ENCODE data around the gene AGO1.

The AGO1 gene

DNA sequence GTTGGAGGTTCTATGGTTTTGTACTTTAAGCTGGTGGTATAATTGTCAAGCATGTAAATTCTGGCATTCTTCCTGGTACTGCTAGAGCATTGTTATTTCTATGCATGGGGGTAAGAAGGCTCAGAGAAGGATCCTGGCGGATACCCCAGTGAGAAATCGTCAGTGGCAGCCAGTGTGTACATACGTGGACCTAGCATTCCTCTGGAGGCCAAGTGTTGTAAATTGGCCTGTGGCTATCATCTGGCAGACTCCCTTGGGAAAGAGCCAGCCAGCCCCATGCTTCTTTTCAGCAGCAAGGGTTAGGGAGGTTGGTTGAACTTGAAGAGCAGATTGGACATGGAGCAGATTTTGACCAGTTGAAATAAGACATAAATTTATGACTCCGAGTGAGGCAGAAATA, 42.7 kb downstream of the AGO1 start:
- no peak for ATAC-seq
- H3K9me3 Mint-ChIP-seq, result no peaks in the 10 kb centered on the region
- no peaks in the 10 kb centered on the region for H3K27me3 Mint-ChIP-seq
- peaks cover 23% of the 10 kb centered on the region for H3K4me1 Mint-ChIP-seq
- no peak overlapping the region for H3K27ac Mint-ChIP-seq
- no peak overlapping the region for H3K4me3 Mint-ChIP-seq
- peaks cover 12% of the 10 kb centered on the region for H3K36me3 Mint-ChIP-seq

DNA sequence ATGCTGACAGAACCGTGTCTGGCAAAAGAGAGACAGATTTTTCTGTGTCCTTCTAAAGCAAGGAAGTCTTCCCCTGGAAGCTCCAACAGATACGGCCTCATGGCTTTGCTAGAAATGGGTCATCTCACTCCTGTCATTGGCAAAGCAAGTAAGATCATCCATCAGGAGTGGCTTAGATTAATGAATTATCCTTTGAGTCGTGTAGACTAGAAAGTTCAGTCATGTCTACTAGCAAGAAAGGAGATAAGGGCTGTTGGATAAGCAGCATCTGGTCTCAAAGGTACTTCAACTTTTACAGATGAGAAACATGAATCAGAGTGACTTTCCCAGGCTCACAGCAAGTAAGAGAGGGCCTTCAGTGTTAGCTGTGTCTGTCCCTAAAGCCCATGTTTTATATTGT, 44.5 kb downstream of the AGO1 start:
- no peak overlapping the region for H3K4me3 Mint-ChIP-seq
- peaks cover 34% of the 10 kb centered on the region for H3K4me1 Mint-ChIP-seq
- H3K27me3 Mint-ChIP-seq, result no peaks in the 10 kb centered on the region
- no peak for ATAC-seq
- no peaks in the 10 kb centered on the region for H3K9me3 Mint-ChIP-seq
- no peak overlapping the region for H3K27ac Mint-ChIP-seq
- H3K36me3 Mint-ChIP-seq, result peaks cover 2% of the 10 kb centered on the region

DNA sequence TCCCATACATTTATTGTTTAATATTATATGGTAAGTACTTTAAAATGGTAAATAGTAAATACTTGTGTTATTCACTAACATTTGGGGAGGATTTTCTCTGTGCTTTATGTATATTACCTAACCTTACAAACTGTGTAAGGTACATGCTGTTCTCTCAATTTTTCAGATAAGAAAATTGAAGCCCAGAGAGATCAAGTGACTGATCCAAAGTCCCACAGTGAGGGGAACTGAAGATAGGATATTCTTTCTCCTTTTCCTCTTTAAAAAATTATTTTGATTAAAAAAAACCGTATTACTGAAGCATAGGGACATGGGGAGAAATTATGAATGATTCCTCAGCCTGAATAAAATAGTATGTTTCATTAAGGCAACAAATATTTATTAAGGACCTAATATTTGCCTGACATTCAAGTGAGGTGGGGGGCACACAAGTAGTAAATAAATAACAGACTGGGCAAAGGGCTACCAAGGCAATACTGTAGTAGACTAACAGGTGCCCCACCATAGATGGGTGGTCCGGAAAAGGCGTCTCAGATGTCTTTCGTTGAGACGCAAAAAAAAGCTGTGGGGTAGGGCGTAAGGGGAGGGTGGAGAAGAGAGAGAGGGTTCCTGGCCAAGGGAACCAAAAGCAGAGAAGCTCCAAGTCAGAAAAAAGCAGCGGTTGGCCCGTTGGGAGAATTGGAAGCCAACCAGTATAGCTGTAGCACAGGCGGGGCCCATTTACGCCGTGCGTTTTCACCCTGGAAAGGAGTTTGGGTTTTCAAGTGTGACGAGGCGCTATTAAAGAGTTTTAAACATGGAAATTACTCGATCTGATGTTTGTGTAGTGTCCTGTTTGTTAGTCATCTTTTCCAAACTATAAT, 47.0 kb downstream of the AGO1 start:
- H3K36me3 Mint-ChIP-seq, result no peaks in the 10 kb centered on the region
- H3K4me3 Mint-ChIP-seq, result peak overlapping the region; percentile 82
- no peaks in the 10 kb centered on the region for H3K27me3 Mint-ChIP-seq
- no peaks in the 10 kb centered on the region for H3K9me3 Mint-ChIP-seq
- H3K27ac Mint-ChIP-seq, result peak overlapping the region; percentile 91
- ATAC-seq, result peak; percentile 16
- H3K4me1 Mint-ChIP-seq, result peaks cover 33% of the 10 kb centered on the region

DNA sequence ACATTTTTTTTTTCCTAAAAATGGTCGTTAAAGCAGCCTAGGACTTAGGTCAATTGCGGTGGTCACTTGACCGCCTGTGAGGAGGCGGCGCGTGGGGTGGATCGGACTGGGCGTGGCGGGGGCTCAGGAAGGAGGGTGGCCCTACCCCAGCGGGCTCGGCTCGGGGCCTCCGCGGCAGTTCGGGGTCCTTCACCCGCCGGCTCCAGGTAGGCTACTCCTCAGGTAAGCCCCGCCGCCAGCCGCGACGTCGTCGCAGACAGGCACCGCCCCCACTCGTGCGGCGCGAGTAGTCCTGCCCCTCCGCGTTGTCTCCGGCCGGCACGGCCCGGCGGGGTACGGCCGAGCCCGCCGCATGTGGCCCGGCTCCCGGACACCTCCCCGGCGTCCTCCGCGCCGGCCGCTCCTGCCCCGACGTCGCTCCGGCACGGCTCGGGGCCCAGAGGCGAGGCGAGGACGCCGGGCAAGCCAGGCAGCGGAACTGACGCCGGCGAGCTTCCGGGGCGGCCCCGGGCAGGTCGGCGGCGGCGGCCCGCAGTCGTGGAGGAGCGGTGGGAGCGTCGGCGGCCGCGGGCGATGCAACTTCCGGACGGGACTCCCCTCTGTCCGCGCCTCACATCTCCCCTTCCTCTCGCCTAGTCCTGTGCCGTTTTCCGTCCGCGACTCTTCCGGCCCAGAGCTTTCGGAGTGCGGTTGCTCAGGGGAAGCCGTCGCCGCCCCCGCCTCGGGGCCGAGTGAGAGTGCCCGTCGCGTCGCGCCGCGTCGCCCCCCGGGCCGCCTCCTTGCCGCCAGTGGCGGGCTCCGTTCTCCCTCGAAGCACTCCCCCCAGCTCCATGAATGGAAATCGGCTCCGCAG, 47.8 kb downstream of the AGO1 start, which contains the start of gene AGO3:
Gene AGO3 (plus strand): TSS at position 513 of the 853 bp plus-strand sequence. CDS start 322 bp downstream, at position 835.
- no peaks in the 10 kb centered on the region for H3K27me3 Mint-ChIP-seq
- no peaks in the 10 kb centered on the region for H3K9me3 Mint-ChIP-seq
- peak within 1 kb of the TSS; percentile 91 for H3K27ac Mint-ChIP-seq
- peaks cover 30% of the 10 kb centered on the region for H3K4me1 Mint-ChIP-seq
- H3K36me3 Mint-ChIP-seq, result no peaks in the 10 kb centered on the region
- H3K4me3 Mint-ChIP-seq, result peak within 1 kb of the TSS; percentile 90
- peak; percentile 96 for ATAC-seq

DNA sequence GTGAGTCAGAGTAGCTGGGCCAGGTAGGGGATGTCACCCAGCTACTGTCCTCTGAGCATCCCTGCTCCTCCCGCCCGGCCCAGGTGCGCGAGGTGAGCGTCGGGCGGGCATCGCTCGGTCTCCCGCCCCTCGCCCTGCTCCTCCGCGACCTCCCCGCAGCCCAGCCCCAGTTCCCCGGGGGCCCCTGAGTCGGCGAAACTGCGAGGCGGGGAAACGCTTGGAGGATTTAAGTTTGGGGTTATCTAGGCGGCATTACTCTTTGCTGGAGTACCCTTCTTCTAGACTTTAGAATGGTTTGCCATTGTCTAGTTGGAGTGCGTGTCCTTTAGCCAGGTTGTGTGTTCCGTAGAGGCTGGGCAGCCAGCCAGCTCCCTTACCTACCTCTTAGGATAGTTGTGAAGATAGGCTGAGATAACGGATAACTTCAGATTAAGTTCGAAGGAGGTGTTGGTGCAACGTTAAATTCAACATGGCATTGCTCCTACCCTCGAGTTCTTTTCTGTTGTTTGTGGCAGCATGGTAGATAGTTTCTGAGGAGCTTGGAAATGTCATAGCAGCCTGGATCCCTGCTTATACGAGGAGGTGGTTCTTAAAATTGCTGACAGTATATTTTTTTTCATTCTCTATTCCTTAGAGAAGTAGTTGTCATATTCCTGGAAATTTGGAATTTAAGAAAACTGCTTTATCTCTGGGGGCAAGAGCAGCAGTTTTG, 48.6 kb downstream of the AGO1 start:
- Mint-ChIP-seq H3K27me3 (no peaks in the 10 kb centered on the region), H3K4me3 (peak overlapping the region; percentile 90), H3K9me3 (no peaks in the 10 kb centered on the region), H3K27ac (peak overlapping the region; percentile 91), H3K36me3 (no peaks in the 10 kb centered on the region), H3K4me1 (peaks cover 30% of the 10 kb centered on the region)
- ATAC-seq, result peak; percentile 58

DNA sequence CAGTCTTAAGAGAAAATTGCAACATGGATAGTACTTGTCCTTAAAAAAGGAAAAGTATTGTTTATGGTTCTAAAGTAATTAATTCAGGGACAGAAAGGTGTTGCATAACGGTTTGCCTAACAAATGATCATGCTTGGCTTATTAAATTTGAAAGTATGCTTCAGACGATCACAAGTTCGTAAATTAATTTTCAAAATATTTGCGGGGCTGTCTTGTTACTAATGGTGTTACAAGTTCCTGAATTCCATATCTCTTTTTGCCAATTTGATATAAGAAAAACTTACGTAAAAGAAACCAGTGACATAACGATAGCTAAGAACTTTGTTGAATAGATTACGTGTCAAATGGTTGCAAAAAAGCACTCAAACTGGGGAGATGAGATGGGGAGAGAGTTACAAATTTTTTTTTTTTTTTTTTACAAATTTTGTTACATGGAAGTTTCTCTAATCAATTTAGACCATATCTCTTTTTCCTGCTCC, 49.2 kb downstream of the AGO1 start:
- H3K27me3 Mint-ChIP-seq, result no peaks in the 10 kb centered on the region
- H3K4me3 Mint-ChIP-seq, result peak overlapping the region; percentile 90
- peaks cover 30% of the 10 kb centered on the region for H3K4me1 Mint-ChIP-seq
- peak overlapping the region; percentile 91 for H3K27ac Mint-ChIP-seq
- no peaks in the 10 kb centered on the region for H3K36me3 Mint-ChIP-seq
- H3K9me3 Mint-ChIP-seq, result no peaks in the 10 kb centered on the region
- no peak for ATAC-seq

DNA sequence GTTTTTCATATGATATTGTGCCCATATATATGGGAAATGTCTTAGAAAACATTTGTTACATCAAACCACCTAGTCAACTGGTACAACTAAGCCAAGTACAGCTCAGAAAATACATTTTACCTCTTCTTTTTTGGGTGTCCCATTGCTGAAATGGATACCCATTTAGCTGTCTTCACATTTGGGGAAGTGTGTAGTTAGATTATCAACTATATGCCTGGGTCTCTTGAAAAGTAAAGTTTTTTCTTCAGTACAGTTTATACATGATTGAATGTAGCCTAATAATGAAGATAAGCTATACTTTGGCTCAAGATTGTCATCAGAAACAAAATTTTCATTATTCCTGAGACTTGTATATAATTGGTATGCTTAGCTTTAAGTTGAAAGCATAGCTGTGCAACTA, 49.9 kb downstream of the AGO1 start:
- H3K36me3 Mint-ChIP-seq, result no peaks in the 10 kb centered on the region
- peaks cover 30% of the 10 kb centered on the region for H3K4me1 Mint-ChIP-seq
- no peak for ATAC-seq
- H3K27ac Mint-ChIP-seq, result no peak overlapping the region
- H3K27me3 Mint-ChIP-seq, result no peaks in the 10 kb centered on the region
- H3K9me3 Mint-ChIP-seq, result no peaks in the 10 kb centered on the region
- no peak overlapping the region for H3K4me3 Mint-ChIP-seq

DNA sequence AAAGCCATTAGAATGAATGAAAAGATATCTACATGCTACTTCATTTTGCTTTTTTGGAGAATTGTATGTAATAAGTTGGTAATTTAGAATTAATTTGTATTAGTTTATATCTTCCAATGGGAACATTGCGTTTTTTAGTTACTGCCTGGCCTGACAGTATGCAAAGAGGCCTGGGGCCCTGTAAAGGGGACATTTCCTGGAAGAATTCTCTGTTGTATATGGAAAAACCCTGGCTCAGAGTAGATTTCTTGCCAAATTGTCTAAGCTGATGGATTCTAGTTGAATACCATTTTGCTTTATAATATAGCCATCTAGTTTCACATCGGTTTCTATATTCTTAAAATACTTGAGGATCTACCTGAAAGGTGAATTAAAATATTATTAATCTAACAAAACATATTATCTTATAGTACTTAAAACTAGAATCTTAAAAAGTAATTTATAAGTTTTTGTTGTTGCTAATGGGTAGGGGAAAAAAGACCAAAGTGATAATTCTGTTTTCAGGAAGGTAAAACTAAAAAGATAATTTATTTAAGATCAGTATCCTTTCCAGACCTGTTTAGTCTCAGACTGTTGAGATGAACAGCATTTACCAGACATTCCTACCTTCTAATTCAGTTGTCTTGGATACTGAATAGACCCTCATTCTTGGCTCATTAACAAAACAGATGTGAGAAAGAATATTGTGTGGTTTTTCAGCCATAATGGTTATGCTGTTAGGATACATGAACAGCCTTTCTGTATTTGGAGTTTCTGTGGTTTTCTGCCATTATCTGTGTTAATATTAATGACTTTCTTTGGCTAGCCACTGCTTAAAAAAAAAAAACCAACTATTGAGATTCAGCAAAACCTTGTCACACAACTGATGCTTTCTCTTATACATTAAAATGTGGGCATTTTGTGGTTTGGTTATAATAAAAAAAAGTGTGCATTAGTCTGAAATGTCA, 52.7 kb downstream of the AGO1 start:
- Mint-ChIP-seq H3K4me3 (no peak overlapping the region), H3K27me3 (no peaks in the 10 kb centered on the region), H3K36me3 (peaks cover 2% of the 10 kb centered on the region), H3K4me1 (peaks cover 22% of the 10 kb centered on the region), H3K9me3 (no peaks in the 10 kb centered on the region), H3K27ac (no peak overlapping the region)
- ATAC-seq, result no peak

DNA sequence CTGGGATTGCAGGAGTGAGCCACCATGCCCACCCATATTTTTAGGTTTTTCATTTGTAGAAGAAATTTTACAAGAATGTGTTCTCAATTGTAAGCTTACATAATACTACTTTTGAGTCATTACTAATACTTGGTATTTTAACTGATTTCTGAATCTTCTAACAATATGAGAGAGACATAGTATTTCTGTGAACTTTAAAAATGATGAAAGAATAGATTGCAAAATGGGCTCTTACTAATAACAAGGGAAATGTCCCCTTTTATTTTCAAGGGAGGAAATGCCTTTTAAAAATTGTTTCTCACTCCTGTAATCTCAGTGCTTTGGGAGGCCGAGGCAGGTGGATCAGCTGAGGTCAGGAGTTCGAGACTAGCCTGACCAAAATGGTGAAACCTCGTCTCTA, 53.8 kb downstream of the AGO1 start:
- no peak for ATAC-seq
- H3K4me3 Mint-ChIP-seq, result no peak overlapping the region
- no peaks in the 10 kb centered on the region for H3K27me3 Mint-ChIP-seq
- peaks cover 23% of the 10 kb centered on the region for H3K4me1 Mint-ChIP-seq
- H3K27ac Mint-ChIP-seq, result no peak overlapping the region
- peaks cover 8% of the 10 kb centered on the region for H3K36me3 Mint-ChIP-seq
- H3K9me3 Mint-ChIP-seq, result no peaks in the 10 kb centered on the region

DNA sequence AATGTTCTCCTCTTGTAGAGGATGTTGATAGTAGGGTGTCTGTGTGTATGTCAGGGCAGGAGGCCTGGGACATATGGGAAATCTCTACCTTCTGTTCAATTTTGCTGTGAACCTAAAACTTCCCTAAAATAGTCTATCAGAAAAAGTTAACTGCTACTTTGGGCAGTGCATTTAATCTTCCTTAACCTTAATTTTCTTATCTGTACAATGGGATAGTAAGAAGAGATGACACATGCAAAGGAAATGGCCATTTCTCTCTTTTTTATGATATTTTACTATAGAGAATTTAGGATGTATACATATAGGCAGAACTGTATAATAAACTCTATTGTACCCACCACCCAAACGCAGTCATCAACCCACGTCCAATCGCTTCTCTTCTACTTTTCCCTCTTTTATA, 56.5 kb downstream of the AGO1 start:
- Mint-ChIP-seq H3K4me1 (peaks cover 21% of the 10 kb centered on the region), H3K27ac (no peak overlapping the region), H3K27me3 (no peaks in the 10 kb centered on the region), H3K9me3 (no peaks in the 10 kb centered on the region), H3K4me3 (no peak overlapping the region), H3K36me3 (peaks cover 8% of the 10 kb centered on the region)
- ATAC-seq, result no peak

DNA sequence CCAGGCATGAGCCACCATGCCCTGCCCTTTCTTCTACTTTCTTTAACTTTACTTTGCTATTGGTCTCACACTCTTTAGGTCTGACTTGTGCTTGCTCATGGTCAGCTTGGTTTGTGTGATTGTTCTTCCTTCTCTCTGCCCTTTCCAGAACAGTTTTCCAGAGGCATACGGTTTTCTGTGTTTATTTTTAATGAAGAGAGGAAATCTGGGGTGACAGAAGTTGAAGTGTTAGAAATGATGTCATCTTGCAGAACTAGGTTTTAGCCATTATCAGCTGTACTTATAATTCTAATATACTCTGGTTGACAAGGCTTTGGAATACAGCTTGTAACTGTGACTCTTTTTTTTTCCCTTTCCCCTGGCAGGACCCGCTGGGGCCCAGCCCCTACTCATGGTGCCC, 62.3 kb downstream of the AGO1 start:
- Mint-ChIP-seq H3K27me3 (no peaks in the 10 kb centered on the region), H3K36me3 (peaks cover 30% of the 10 kb centered on the region), H3K9me3 (no peaks in the 10 kb centered on the region), H3K4me3 (no peak overlapping the region), H3K4me1 (peaks cover 31% of the 10 kb centered on the region), H3K27ac (no peak overlapping the region)
- no peak for ATAC-seq

DNA sequence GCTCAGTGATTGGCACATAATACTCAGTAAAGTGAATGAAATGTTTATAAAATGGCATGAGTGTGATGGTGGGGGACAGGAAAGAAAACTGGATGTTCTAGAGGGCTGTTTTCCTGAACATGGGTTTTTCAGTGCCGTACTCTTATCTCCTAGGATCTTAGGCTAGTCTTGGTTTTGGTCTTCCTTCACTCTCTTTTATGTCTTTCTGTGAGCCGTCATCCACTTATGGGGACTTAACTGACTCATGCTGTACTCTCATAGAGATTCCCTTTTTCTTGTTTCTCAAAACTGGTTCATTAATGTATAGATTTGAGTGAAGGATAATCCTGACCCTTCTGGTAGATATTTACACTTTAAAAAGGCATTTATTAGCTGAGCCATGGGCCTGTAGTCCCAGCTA, 64.5 kb downstream of the AGO1 start:
- Mint-ChIP-seq H3K4me3 (no peak overlapping the region), H3K27ac (no peak overlapping the region)

DNA sequence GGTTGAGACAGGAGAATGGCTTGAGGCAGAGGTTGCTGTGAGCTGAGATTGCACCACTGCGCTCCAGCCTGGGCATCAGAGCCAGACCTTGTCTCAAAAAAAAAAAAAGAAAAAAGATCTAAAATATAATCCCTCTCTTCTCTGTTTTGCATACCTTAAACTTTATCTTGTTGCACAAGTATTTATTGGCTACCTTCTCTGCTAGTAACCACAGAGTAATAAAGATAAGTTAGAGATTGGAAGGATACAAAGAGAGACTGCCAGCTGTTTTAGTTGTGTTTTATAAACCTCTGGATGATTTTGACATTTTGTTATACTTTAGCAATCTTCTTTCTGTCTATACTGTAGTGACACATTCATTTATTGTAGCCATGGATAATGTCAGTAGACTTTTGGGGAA, 75.5 kb downstream of the AGO1 start:
- Mint-ChIP-seq H3K4me3 (no peak overlapping the region), H3K27me3 (no peaks in the 10 kb centered on the region), H3K4me1 (no peaks in the 10 kb centered on the region), H3K36me3 (peaks cover 17% of the 10 kb centered on the region), H3K27ac (no peak overlapping the region), H3K9me3 (peaks cover 3% of the 10 kb centered on the region)
- no peak for ATAC-seq

More for the DNA sequence above, 64.5 kb downstream of the AGO1 start:
- ATAC-seq, result no peak
- Mint-ChIP-seq H3K36me3 (peaks cover 22% of the 10 kb centered on the region), H3K4me1 (peaks cover 16% of the 10 kb centered on the region), H3K27me3 (no peaks in the 10 kb centered on the region), H3K9me3 (no peaks in the 10 kb centered on the region)

DNA sequence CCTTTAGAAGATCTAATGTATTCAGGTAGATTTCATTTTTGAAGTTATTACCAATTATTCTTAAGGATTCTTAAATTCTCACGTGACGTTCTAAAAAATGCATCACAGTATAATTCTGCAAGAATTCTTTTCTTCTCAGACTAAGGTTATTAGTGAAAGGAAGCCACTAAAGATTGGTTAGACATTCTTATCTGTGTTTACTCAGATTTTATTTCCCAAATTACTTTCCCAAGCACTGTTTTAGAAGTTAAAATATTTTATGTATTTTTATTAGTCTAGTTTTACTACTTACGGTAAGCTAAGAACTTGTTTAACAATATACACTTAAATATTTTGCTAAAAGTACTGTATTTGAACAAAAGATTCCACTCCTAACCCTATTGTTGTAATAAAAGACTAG, 76.3 kb downstream of the AGO1 start:
- Mint-ChIP-seq H3K4me3 (no peak overlapping the region), H3K36me3 (peaks cover 18% of the 10 kb centered on the region), H3K4me1 (no peaks in the 10 kb centered on the region), H3K27me3 (no peaks in the 10 kb centered on the region), H3K27ac (no peak overlapping the region), H3K9me3 (peaks cover 7% of the 10 kb centered on the region)
- no peak for ATAC-seq

All from stimulated activated memory B cell treated with anti-CD40 and anti-IgM and Interleukin-4, amounts not matched to agents 10 μg/mL and 1 μg/mL and 100 μg/mL, for 72 hours (primary cell).